ENCODE data around the gene MSI2. TPM values are rescaled to one million over a fixed set of nuclear protein-coding genes. Genes with fewer than 3 reads are reported as not detected.

The MSI2 gene
- total and polyA plus RNA-seq, 2 experiments from 2014 or later, result 15.7 to 76.4 TPM

DNA sequence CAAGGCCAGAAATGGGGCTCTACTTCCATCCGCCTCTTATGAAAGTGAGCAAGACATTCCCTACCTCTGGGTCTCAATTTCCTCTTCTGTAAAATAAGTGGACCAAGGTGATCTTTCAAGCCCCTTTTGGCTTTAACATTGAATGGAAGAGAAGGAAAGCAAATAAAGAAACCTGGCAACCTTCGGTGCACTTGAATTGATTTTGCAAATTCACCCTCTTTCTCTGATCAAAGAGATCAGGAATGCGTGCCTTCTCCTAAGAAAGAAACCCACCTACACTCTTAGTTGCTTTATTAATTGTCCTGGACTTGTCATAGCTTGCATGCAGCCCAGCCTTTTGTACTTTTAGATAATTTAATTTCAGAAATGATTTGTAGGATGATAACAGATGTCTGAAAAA lies 3.0 kb downstream of the MSI2 start:
- Histone ChIP-seq H3K4me3 (peak overlapping the region; percentile 96), H3K27ac (no peak overlapping the region), H3K4me1 (ENCODE audit: low read depth) (peaks cover 24% of the 10 kb centered on the region), H3K36me3 (peaks cover 20% of the 10 kb centered on the region), H3K27me3 (no peaks in the 10 kb centered on the region), H3K9me3 (ENCODE audit: low read depth) (no peaks in the 10 kb centered on the region)
- TF ChIP-seq, protein P1, sequence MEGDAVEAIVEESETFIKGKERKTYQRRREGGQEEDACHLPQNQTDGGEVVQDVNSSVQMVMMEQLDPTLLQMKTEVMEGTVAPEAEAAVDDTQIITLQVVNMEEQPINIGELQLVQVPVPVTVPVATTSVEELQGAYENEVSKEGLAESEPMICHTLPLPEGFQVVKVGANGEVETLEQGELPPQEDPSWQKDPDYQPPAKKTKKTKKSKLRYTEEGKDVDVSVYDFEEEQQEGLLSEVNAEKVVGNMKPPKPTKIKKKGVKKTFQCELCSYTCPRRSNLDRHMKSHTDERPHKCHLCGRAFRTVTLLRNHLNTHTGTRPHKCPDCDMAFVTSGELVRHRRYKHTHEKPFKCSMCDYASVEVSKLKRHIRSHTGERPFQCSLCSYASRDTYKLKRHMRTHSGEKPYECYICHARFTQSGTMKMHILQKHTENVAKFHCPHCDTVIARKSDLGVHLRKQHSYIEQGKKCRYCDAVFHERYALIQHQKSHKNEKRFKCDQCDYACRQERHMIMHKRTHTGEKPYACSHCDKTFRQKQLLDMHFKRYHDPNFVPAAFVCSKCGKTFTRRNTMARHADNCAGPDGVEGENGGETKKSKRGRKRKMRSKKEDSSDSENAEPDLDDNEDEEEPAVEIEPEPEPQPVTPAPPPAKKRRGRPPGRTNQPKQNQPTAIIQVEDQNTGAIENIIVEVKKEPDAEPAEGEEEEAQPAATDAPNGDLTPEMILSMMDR (IDR thresholded peaks at IDR 0.05; ENCODE audit: low read depth, low read length), result no peak
- DNase-seq (ENCODE audit: low read depth in 1 of 2, low spot score in 1 of 2), result no peak

- Histone ChIP-seq H3K4me3 (no peak overlapping the region), H3K36me3 (peaks cover 23% of the 10 kb centered on the region), H3K27ac (no peak overlapping the region), H3K4me1 (ENCODE audit: low read depth) (peaks cover 24% of the 10 kb centered on the region), H3K27me3 (no peaks in the 10 kb centered on the region), H3K9me3 (ENCODE audit: low read depth) (no peaks in the 10 kb centered on the region)
- DNase-seq (ENCODE audit: low read depth in 1 of 2, low spot score in 1 of 2), result no peak
- TF ChIP-seq, protein P1 (IDR thresholded peaks at IDR 0.05; ENCODE audit: low read depth, low read length), result no peak
Measured at GRCh38 chr17:57259817-57260216, 3.5 kb downstream of the MSI2 start.

DNA sequence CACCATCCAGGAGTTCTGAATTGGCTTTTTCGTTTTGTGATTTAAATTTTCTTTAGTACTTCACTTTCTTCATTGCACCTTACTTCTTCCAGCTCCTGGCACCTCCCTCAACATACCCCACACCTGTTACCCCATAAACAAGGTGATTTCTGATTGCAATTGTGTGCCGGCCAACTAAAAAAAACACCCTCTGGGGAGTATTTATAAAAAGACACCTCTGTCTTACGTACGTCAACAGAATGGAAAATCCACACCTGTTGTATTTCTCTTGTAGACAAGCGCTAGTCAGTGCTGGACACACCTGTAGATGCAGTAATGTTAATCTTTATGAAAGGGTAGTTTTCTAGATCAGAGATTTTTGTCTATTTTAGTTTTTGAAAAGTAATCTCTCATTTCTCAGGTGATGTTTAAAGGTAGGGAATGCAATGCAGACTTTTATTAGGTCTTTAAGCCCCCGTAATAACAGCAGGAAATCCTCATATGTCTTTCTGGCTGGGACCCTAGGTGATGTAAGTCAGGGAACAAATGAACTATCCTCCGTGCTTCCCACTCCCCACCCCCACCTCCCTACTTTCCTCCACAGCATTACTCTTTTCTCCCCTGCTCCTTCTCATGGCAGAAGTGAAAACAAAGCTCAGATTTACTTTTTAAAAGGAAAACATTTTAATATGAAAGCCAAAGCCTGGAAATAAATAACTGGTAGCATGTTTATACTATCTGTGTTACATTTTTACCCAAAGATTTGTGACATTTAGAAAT lies 4.2 kb downstream of the MSI2 start:
- H3K9me3 ChIP-seq (ENCODE audit: low read depth), result no peaks in the 10 kb centered on the region
- peaks cover 23% of the 10 kb centered on the region for H3K36me3 ChIP-seq
- no peaks in the 10 kb centered on the region for H3K27me3 ChIP-seq
- TF ChIP-seq, protein P1 (IDR thresholded peaks at IDR 0.05; ENCODE audit: low read depth, low read length), result no peak
- H3K4me1 ChIP-seq (ENCODE audit: low read depth), result peaks cover 24% of the 10 kb centered on the region
- H3K4me3 ChIP-seq, result no peak overlapping the region
- DNase-seq (ENCODE audit: low read depth in 1 of 2, low spot score in 1 of 2), result no peak
- no peak overlapping the region for H3K27ac ChIP-seq

DNA sequence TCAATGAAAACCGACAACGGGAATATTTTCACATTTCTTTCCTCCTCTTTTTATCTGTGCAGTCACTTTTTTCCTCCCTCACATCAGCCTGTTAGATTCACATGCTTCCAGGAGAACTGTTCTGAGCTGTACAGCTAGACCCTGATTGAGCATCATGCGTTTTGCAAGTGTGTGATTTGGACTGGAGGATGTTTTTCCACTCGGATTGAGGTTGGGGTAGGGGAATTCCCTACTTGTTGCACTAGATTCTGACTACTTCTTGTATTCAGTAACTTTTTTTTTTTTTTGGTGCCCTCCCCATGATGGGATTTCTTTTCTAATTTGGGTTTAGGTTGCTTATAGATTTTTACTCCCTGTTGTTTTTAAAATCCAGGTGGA lies 4.8 kb downstream of the MSI2 start:
- peak in 1 of 2 donors; percentile 31 for DNase-seq (ENCODE audit: low read depth in 1 of 2, low spot score in 1 of 2)
- H3K4me1 ChIP-seq (ENCODE audit: low read depth), result peaks cover 24% of the 10 kb centered on the region
- TF ChIP-seq, protein P1 (IDR thresholded peaks at IDR 0.05; ENCODE audit: low read depth, low read length), result no peak
- no peak overlapping the region for H3K27ac ChIP-seq
- no peaks in the 10 kb centered on the region for H3K9me3 ChIP-seq (ENCODE audit: low read depth)
- no peaks in the 10 kb centered on the region for H3K27me3 ChIP-seq
- H3K36me3 ChIP-seq, result peaks cover 23% of the 10 kb centered on the region
- H3K4me3 ChIP-seq, result no peak overlapping the region

- Histone ChIP-seq H3K9me3 (ENCODE audit: low read depth) (no peaks in the 10 kb centered on the region), H3K36me3 (peaks cover 23% of the 10 kb centered on the region), H3K4me1 (ENCODE audit: low read depth) (peaks cover 24% of the 10 kb centered on the region), H3K4me3 (no peak overlapping the region), H3K27ac (no peak overlapping the region), H3K27me3 (no peaks in the 10 kb centered on the region)
- TF ChIP-seq, protein P1 (IDR thresholded peaks at IDR 0.05; ENCODE audit: low read depth, low read length), result no peak
- no peak for DNase-seq (ENCODE audit: low read depth in 1 of 2, low spot score in 1 of 2)
Measured at GRCh38 chr17:57262557-57262956, 6.2 kb downstream of the MSI2 start.
